ENCODE measurements around the gene ZDHHC6.
"Not testable (repeated sequence)": the region's sequence is repeated elsewhere in the genome, so short reads cannot be mapped to it uniquely, and the experiment has no call there.

ZDHHC6 gene, protein sequence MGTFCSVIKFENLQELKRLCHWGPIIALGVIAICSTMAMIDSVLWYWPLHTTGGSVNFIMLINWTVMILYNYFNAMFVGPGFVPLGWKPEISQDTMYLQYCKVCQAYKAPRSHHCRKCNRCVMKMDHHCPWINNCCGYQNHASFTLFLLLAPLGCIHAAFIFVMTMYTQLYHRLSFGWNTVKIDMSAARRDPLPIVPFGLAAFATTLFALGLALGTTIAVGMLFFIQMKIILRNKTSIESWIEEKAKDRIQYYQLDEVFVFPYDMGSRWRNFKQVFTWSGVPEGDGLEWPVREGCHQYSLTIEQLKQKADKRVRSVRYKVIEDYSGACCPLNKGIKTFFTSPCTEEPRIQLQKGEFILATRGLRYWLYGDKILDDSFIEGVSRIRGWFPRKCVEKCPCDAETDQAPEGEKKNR

DNA sequence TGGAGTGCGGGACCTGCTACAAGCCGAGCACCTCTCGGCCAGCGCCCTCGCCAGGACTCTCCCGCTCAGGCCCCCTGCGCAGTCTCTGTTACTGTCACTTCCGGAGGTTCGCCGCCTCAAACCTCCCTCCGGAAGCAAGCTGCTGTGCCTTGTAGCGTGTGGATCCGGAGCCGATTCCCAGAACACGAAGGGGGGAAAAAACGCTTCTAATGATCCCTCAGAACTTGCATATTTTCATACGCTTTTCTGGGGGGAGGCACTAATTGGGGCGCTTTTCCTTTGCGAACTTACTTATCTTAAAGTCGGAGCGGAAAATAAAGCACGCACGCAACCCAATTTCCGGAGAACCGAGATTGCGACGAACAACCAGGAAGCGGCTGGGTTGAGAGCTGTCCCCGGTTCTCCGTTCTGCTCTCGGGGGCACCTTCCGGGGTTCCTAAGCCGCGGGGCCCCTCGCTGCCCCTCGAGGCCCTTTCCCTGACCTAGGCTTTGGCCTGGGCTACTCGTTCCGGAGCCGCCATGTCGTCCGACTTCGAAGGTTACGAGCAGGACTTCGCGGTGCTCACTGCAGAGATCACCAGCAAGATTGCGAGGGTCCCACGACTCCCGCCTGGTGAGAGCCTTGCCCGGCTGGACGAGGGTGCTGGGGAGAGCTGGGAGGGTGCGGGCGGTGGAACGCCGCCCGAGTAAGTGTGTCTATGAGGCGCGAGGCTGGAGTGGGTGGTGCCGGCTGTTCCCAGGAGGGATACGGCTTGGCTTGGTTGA lies at the start of gene ZDHHC6, which contains the start of gene VTI1A:
TSS of gene ZDHHC6 (minus strand) at position 60 of the 765 bp plus-strand sequence. CDS start 1,478 bp downstream, outside the sequence.
TSS of gene VTI1A (plus strand) at position 361 of the 765 bp plus-strand sequence. CDS start at position 520, 159 bp downstream.
- DNase-seq = peak; percentile 86

DNA sequence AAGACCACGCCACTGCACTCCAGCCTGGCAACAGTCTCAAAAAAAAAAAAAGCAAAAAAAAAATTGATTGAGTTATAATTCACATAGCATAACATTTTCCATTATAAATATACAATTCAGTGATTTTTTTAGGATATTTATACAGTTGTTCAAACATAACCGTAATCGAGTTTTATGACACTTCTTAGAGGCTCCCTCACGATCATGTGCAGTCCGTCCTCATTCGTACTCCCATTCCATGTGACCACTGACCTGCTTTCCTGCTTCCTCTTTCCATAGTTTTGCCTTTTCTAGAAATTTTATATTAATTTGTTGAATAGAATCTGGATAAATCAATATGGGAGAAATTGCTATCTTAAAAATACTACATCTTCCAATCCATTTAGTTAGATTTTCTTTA lies 46.0 kb upstream of the ZDHHC6 start:
- no peak for DNase-seq

DNA sequence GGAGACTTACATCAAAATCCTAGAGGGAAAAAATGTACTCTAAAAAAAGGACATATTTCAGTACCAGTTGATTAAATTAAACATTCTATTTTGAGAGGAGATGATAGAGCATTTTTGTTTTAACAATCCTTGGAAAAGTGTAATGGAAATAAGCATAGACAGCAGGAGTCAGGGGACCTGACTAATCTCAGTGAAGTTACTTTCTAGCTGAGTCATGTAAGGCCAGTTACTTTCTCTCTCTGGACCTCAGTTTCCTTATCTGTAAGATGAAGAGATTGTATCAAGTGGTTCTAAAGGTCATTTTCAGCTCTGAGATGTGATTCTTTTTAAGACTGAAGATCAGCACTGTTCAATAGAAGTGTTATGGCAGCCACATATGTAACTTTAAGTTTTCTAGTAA lies 44.4 kb upstream of the ZDHHC6 start:
- peak; percentile 3 for DNase-seq

DNA sequence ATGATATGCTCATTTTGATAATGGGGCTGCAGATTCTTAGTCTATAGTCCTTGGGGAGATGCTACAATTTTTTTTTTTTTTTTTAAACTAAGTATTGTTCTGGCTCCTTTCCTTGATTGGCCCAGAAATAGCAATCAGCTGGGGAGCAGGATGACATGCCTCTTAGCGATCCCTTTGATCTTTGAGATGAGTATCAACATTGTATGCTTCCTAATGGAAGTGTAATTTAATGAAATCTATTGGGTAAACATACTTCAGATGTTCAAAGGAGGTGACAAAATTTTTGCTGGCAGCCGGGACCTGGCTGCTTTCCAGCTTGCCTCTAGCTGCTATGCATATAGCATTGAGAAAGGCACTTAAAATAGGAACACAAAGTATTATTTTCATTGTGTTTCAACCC lies 43.8 kb upstream of the ZDHHC6 start:
- no peak for DNase-seq

DNA sequence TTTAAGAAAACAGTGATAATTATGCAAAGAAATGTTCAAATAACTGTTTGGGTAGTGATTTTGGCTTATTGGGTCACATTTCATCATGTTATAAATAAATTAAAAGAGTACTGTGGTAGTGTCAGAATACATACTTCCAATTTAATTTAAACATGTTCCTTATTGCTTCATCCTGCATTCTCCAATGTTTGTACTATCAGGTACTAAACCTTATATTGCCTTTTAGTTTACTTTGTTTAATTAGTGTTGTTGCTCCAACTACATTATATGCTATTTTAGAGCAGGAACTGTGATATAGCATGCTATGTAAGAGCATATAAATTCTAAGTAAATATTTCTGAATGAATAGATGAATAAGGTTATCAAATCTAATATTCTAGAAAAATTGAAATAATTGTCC lies 41.2 kb upstream of the ZDHHC6 start:
- DNase-seq = no peak

DNA sequence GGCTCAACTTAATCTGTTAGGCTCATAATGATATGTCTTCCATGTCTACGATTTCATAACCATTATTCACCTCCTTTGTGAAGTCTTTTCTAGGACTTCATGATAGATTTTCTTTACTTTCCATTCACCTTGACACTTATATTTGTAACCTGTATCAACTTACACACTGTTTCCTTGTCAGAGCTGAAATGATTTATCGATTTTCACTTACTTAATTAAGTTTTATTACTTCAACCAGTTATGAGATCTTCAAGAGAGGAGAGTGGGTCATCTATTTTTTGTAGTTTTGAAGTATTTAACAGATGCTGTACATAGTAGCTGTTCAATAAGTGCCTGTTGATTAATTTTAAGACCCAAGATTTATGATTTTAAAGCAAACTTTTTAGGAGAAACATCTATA lies 37.7 kb upstream of the ZDHHC6 start:
- no peak for DNase-seq

DNA sequence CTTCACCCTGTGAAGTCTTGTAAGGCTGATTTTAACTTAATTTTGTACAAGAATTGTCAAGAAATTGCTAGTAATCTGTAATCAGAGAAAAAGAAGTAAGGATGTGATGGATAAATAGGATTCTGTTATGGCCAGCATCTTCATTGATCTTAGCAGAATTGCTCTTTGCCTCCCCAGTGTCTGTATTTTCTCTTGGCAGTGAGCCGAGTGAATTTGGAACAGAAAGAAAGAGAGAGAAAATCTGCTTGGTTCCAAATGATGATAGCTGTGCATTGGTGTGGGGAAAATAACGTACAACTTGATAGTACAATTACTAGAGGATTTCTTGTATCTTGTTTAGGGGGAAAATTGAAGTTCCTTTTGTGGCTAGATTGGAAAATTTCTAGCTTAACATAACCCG lies 34.9 kb upstream of the ZDHHC6 start:
- no peak for DNase-seq

DNA sequence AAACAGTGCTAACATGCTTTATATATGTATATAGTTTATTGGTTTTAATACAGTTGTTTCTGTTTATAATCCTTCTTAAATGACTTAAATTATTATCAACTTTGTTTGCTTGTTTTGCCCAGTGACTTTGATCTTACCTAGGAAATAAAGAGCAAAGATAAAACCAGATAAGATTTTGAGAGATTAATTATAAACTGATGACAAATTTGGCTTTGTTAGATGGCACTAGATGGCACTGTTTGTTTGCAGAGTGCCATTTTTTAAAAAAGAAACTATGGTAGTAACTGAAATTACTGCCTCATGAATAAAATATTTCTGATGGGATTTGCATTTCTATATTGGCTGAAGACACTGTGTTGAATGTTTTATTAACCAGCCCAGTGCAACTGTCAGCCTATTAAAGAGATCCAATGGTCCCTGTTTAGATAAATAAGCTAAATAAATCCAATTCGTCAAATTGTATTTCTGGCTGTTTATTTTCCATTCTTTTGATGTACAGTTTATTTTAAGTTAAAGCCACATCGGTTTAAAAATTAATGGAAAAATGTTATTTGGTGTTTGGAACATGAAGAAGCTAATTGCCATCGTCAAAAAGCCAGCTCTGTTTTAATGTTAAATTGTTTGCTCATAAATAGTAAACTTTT lies 29.0 kb upstream of the ZDHHC6 start:
- no peak for DNase-seq

DNA sequence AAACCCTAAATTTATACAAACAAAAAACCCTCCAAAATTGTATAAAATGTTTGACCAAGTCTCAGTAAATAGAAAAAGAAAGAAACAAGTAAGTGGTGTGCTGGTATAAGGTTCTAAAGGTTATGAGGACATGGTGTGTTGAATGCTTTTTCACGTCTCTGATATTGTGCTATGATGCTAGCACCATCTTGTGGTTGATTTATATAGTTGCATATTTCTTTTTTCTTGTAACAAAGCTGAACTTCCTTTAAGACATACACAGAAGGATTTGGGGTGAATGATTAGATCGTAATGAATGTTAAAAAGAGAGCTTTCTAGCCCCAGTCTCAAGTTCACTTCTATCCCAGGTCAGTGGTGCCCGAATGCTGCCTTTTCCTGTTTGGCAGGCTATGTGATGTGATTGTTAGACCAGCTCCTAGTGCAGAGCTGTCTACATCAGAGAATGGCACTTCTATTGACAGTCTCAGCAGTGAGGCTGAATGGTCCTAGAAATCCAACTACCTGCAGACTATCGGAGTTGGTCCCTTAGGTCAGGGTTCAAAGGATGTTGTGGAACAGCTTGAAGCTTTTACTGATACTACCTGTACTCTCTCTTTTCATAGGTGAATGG lies 25.3 kb upstream of the ZDHHC6 start:
- peak; percentile 53 for DNase-seq

DNA sequence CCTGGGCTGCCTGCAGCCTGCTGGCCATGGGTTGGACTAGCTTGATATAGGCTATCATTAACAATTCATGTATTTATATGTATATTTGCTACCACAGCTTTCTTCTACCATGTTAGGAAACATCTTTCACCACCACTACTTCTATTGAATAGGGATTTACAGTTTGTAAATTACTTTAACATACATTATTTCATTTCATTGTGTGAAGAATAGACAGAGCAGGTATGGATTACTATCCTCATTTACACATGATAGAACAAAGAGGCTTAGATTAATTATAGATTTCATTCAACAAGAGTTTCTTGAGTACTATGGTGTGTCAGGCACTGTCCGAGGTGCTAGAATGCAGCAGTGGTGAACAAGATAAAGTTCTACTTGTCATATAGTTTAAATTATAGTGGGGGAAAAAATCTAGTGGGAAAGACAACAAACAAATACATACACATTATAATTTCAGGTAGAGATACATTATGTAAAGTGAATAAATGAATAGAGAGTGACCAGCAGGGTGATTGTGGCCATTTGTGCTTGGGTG lies 20.9 kb upstream of the ZDHHC6 start:
- DNase-seq = no peak

DNA sequence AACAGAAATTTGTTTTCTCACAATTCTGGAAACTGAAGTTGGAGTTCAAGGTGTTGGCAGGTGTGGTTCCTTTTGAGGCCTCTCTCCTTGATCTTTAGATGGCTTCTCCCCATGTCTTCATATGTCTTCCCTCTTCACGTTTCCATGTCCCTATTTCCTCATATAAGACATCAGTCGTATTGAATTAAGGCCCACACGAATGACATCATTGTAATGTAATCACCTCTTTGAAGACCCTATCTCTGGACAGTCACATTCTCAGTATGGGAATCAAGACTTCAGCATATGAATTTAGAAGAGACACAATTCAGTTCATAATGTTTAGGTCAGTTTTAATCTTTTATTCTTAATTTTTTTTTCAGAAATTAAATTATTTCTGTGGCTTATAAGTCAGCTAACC lies 20.1 kb upstream of the ZDHHC6 start:
- no peak for DNase-seq

DNA sequence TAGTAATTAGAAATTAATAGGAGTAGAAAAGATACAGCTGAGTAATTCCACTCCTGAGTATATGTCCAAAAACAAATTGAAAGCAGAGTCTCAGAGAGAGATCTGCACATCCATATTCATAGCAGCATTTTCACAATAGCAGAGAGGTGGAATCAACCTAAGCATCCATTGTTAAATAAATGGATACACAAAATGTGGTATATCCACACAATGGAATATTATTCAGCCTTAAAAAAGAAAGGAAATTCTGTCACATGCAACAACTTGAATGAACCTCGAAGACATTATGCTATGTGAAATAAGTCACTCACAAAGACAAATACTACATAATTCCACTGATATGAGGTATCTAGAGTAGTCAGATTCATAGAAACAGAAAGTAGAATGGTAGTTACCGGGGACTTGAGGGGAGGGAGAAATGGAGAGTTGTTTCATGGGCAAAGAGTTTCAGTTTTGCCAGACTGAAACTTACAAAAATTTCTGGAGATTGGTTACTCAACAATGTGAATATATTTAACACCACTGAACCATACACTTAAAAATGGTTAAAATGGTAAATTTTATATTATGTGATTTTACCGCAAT lies 18.7 kb upstream of the ZDHHC6 start:
- DNase-seq = peak; percentile 18

DNA sequence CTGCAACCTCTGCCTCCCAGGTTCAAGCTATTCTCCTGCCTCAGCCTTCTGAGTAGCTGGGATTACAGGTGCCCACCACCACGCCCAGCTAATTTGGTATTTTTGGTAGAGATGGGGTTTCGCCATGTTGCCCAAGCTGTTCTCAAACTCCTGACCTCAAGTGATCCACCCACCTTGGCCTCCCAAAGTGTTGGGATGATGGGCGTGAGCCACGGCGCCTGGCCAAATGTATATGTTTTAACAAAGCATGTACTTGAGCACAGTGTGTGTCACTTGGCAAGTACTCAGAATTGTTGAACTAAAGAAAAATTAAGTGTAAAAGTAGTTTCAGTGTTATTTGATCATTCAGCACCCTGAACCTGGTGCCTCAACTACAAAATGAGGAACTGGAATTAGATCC lies 17.4 kb upstream of the ZDHHC6 start:
- not testable (repeated sequence) for DNase-seq

DNA sequence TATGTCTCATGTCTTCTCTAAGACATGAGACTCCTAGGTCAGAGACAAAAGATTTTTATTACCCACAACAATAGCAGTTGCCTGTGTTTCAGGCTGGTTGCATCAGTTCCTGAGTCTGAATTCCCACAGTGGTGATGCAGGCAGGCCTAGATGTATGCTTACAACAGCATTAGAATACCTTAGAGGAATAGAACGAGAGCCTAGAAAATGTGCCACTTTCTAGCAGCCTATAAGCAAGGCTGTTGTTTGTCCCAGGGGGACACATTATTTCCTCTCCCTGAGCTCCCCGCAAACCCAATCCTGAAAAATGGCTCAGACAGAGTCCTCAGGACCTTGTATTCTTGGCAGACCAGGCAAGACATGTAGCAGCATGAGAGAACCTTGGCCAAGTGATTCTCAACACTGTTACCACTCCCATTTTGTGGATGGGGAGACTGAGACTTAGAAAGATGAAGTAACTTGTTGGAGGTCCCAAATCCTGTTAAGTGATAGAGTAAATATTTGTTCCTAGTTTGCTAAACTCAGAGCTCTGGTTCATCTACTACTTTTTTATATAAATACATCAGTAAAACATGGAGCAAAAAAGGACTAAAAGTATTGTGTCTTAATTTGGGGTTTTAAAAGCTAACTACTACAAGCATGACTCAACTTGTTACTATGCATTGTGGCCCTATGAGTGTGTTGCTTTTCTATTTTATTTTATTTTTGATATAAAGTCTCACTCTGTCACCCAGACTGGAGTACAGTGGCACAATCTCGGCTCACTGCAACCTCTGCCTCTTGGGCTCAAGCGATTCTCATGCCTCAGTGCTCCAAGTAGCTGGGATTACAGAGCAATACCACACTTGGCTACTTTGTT lies 14.5 kb upstream of the ZDHHC6 start:
- peak; percentile 64 for DNase-seq

DNA sequence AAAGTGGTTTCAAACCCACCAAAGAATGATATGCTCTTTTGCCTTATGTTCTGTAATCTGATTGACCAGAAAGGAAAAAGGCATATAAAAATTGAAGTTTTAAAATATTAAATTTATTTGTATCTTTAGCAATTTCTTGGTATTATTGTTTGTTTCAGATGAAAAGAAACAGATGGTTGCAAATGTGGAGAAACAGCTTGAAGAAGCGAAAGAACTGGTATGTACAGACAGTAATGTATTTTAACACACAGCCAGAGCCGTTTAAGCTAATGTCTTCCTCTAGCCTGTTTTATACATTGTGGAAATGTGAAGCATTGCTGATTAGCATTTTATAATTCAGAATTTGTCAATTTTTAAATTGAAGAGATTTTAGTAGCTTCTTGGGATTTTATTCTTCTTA lies 13.7 kb upstream of the ZDHHC6 start:
- no peak for DNase-seq

DNA sequence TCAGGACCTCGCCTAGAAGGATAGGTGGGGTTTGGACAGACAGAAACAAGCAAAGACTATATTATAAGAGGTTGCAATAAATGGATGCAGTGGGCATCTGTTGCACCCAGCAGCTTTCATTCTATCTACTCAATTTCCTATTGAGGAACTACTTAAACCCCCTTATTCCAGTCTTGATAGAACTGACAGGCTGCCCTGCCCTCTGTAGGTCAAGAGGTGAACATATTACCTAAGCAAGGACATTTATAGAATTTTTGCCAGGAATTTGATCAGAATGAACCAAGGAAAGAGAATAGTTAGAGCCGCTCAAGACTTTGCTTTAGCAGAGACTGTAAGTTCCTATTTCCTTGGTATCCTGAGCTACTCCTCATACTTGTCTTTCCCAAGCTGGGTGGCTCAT lies 9.8 kb upstream of the ZDHHC6 start:
- DNase-seq = no peak

DNA sequence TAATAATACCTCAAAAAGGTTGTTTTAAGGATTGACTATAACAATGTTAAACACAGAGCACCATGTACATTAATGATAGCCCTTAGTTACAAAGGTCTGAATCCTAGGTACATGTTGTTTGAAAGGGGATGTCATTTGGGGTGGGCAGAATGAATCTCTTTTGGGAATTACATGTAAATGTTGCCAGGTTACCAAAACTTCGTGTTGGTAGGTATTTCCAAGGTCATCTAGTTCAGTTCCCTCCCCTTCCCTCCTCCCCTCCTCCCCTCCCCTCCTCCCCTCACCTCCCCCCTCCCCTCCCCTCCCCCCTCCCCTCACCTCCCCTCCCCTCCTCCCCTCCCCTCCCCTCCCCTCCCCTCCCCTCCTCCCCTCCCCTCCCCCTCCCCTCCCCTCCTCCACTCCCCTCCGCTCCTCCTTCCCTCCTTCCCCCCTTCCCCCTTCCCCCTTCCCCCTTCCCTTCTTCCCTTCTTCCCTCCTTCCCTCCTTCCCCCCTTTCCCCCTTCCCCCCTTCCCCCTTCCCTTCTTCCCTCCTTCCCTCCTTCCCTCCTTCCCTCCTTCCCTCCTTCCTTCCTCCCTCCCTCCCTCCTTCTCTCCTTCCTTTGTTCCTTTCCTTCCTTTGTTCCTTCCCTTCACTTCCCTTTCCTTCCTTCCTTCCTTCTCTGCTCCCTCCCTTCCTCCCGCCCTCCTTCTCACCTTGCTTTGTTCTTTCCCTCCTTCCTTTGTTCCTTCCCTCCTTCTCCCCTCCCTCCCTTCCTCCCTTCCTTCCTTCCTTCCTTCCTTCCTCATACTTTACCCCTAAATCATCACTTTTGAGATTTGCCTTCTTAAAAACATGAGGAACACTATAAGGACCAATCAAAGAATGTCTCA lies 8.4 kb upstream of the ZDHHC6 start:
- DNase-seq = no peak

DNA sequence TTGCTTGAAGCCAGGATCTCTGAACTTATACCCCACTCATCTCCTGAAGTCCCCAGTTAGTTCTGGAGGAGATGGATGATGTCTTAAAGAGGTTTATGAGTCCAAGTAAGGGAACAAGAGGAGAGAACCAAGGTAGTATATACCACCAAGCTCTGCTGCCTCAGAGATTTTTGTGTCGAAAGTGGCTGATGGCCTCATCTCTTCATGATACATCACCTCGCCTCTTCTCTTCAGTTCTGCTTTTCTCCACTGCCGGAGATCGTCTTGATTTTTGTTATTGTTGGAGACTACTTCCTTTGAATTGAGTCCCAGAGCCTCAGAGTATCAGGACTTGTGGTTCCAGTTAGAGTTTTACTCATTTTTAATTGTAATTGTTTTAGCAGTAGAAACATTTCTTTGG lies 2.2 kb upstream of the ZDHHC6 start:
- no peak for DNase-seq

DNA sequence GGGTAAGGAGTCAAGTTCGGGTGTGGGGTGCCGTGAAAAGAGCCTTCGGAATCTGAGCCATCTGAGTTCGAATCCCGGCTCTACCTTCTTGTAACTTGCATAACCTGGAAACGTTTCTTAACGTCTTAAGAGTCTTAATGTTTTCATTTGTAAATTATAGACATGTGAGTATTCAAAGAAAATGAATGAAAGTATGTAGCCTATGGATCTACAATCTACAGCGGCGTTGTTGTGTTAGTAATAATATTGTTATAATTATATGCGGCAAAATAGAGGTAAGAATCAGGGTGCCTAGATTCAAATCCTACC lies 860 bp upstream of the ZDHHC6 start:
- DNase-seq = peak; percentile 15

DNA sequence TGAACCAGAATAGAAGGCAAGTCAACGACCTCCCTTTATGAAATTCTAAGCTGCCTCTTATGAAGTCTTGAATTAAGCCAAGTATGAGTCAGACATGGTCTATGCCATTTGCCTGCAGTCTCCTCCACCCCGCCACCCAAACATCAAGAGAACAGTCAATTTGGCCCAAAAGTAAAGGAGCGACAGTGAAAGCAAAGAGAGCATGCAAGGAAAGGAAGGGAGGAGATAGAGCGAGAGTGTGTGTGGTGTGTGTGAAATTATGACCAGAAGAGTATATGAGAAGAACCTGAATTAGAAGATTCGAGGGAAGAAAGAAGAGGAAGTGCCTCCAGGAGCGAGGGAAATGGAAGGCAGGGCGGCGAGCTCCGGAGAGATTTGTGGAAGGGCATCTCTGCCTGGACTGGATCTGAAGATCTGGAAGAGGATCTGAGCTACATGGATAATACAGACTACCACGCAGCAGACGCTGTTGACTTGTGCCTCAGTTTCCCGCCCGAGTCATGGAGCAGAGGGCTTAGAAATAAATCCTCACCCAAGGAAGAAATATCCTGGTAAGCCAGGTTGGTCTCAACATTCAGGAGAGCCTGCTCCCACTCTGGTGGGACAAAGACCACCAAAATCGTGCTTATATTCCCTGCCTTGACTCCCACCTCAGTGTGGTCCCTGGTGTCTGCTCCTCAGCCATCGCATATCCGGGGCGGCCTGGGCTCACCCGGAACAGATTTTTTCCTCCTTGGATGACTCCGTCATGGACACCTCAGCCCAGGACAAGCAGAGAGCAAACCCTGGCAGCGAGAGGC lies 459 bp downstream of the ZDHHC6 start:
- peak; percentile 5 for DNase-seq
